GM10847 (cell line): ENCODE results near the gene NDUFA6.

ENCODE experiments used
- POLR2A ChIP-seq: IDR thresholded peaks from 2 replicates; pipeline ENCODE4 v1.6.1; 2011; ENCODE audit not compliant: insufficient read length; ENCODE audit errors: extremely low read depth

Gene NDUFA6

GRCh38 chr22:42086051-42086450 lies 4.5 kb downstream of the NDUFA6 start:
- TF ChIP-seq POLR2A, result no peak

GRCh38 chr22:42084874-42085273 lies 5.7 kb downstream of the NDUFA6 start:
- TF ChIP-seq POLR2A, result no peak

- no peak for TF ChIP-seq POLR2A
Measured at GRCh38 chr22:42083119-42083518, 7.5 kb downstream of the NDUFA6 start.

- TF ChIP-seq POLR2A, result no peak
Measured at GRCh38 chr22:42080287-42080686, 10.3 kb downstream of the NDUFA6 start.

DNA sequence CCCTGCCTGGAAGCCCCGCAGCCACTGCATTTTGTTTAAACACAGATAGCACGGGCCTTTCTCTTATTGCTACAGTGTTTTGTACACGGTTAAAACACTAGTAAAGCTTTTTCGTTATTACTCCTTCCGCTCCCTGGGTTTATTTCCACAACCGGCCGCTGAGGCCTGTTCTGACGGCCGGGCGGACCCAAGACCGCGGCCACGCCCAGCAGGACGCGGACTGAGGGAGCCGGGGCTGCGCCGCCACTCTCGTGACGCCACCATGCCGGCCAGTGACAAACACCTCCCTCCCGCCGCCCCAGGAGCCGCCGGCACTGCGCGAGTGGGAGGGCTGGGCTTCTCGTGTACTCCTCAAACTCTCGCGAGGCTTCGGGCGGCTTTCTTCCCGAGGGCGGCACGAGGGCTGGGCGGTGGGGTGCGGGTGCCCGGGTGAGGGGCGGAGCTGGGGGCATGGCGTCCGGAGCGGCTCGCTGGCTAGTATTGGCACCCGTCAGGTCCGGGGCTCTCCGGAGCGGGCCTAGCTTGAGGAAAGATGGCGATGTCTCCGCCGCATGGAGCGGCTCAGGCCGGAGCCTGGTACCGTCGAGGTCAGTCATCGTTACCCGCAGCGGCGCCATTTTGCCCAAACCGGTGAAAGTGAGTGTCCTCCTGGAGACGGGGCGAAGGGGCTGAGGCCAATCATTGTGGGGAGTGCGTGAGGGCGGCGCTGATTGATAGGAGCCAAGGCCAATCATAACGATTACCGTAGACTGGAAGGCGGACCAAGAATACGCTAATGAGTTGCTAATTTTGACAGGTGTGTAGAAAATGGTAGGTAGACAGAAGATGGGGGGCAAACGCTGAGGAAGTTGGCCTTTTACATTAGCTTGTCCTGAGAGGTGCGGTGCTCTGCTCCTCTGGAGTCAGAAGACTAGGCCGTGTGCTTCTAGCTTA lies 11.0 kb downstream of the NDUFA6 start, which contains the start of gene SMDT1:
SMDT1 (plus strand) TSS at position 382 of the 933 bp plus-strand sequence; CDS start at position 451, 69 bp downstream.
- TF ChIP-seq POLR2A, result peak; percentile 77

GRCh38 chr22:42078469-42079318 lies 11.9 kb downstream of the NDUFA6 start:
- no peak for TF ChIP-seq POLR2A

- TF ChIP-seq POLR2A, result no peak
Measured at GRCh38 chr22:42077486-42078125, 13.0 kb downstream of the NDUFA6 start.

DNA sequence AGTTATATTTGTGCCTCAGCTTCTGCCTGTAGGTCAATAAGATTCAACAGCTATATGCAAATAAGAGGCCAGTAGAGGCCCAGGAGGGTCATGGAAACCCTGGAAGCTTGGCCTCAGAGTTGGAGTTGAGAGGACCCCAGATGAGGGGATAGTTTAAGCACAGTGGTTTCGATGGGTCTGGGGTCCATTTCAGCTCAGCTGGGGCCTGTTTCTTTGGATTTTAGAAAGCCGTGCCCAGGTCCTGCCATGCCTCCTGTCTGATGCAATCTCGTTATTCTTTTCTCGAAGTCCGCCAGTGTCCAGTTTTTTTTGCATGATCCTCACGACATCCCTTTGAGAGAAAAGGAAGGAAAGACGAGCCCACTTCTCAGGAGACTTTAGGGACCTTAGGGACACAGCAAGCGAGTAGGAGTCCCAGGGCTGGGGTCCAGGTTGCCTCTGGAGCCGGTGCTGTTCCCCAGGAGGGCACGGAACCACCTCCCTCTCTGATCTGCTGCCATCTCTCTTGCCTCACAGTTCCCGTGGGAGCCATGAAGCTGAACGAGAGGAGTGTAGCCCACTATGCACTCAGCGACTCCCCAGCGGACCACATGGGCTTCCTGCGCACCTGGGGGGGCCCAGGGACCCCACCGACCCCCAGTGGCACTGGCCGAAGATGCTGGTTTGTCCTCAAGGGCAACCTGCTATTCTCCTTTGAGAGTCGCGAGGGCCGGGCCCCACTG lies 13.6 kb downstream of the NDUFA6 start:
- TF ChIP-seq POLR2A, result no peak

DNA sequence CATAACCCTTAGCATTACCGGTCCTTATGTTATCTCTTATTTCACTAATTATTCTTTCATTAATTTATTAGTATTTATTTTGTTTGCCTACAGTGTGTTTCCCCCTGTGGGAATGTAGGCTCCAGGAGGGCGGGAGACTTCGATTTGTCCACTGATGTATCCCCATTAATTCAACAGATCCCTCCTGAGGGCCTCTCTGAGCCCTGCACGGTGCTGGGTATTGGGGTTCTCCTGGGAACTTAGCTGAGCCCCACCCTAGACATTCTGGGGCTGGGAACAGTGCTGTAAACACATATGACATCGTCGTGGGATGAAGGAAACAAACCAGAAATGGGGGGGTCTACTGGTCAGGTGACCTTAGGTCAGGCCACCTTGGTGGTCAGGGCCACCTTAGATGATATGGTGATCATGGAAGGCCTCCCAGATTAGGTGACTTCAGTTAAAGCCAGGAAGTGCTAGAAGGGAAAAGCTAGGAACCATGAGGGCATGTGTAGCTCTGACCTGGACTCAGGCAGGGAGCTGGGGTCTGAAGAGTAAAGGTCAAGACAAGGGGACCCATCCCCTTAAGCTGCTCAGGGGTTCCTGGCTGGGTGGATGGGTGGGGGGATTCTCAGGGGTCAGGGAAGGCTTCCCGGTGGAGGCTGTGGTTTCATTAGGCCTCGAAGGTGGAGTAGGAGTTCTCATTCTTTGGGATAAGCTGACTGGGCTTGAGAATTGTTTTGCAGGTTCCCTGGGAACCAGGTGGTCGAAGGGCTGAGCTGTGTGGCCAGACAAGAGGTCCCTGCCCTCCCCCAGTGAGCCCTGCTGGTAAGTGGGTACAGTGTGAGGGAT lies 15.5 kb downstream of the NDUFA6 start:
- no peak for TF ChIP-seq POLR2A

- TF ChIP-seq POLR2A, result no peak
Measured at GRCh38 chr22:42074132-42074811, 16.3 kb downstream of the NDUFA6 start, which contains the start of gene PHETA2. Gene PHETA2 (plus strand): TSS chr22:42074248. CDS start chr22:42077294, 3,046 bp downstream.

GRCh38 chr22:42073621-42074041 lies 16.9 kb downstream of the NDUFA6 start:
- TF ChIP-seq POLR2A, result no peak

DNA sequence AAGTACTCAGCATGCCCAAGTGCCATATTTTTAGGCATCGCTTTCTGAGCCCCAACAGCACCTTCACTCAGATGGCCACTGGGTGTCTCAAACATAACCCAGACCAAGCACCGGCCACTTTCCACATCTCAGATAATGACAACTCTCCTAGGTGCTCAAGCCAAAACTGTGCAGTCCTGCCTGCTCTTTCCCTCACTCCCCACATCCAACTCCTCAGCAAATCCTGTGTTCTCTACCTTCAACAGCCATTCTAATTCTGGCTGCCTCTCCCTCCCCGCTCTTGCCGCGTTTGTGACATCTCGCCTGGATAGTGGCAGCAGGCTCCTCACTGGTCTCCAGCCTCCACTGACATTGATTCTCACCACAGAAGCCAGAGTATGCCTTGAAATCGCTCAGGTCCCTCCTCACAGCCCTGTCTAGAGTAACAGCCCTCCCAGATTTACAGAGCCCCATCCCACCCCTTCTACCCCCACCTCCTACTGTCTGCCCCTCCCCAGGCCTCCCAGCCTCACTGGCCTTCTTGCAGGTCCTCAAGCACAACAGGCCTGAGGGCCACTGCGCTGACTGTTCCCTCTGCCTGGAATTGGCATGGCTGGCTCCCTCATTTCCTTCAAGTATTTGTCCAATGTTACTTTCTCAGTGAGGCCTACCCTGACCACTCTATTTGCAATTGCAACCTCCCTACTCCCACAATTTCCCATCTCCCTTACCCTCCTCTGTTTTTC lies 17.8 kb downstream of the NDUFA6 start:
- TF ChIP-seq POLR2A, result no peak
